ENCODE data around the gene DPP7.

GRCh38 chr9:137103206-137103999 lies 11.1 kb downstream of the DPP7 start:
- TF ChIP-seq EZH2phosphoT487 (IDR thresholded peaks at IDR 0.05; ENCODE audit: insufficient read depth, low read depth) (no peak), EZH2 (IDR thresholded peaks at IDR 0.05; ENCODE audit: insufficient read depth, poor library complexity, severe bottlenecking) (no peak)

Data from GM23248 (cell line).